ENCODE data around the gene GGACT. TPM values are rescaled to one million over a fixed set of nuclear protein-coding genes. Genes with fewer than 3 reads are reported as not detected.

Gene GGACT
- total RNA-seq, 2 donors from 2014 or later, result 2.7 to 6.6 TPM

DNA sequence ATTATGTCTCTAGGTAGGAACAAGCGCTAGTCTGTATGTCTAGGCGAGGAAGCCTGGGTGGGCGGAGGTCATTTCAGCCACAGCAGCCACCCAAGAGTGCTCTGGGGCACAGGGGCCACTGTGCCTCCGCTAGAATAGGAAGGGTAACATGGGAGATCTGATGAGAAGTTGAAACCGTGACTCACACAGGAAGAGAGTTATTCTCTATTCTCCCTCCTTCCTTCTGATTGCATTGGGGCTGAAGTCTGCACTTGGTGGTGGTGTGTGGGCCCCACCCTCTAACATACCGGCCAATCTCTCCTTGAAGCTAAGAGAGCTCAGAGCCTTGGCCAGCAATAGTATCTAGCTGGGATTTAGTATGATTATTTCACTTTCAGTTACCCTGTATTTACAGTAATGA is 20.3 kb upstream of the GGACT start:
- no peaks in the 10 kb centered on the region for H3K9me3 ChIP-seq (ENCODE audit: control insufficient read depth, low read length)
- no peak overlapping the region for H3K4me3 ChIP-seq (ENCODE audit: low read length)
- TF ChIP-seq, protein P1, sequence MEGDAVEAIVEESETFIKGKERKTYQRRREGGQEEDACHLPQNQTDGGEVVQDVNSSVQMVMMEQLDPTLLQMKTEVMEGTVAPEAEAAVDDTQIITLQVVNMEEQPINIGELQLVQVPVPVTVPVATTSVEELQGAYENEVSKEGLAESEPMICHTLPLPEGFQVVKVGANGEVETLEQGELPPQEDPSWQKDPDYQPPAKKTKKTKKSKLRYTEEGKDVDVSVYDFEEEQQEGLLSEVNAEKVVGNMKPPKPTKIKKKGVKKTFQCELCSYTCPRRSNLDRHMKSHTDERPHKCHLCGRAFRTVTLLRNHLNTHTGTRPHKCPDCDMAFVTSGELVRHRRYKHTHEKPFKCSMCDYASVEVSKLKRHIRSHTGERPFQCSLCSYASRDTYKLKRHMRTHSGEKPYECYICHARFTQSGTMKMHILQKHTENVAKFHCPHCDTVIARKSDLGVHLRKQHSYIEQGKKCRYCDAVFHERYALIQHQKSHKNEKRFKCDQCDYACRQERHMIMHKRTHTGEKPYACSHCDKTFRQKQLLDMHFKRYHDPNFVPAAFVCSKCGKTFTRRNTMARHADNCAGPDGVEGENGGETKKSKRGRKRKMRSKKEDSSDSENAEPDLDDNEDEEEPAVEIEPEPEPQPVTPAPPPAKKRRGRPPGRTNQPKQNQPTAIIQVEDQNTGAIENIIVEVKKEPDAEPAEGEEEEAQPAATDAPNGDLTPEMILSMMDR (conservative IDR thresholded peaks at IDR 0.05), result no peak
- H3K36me3 Mint-ChIP-seq (ENCODE audit: low read depth), result peaks cover 18% of the 10 kb centered on the region
- no peaks in the 10 kb centered on the region for H3K4me1 ChIP-seq (ENCODE audit: control insufficient read depth, insufficient read depth, low read length)
- no peak overlapping the region for H3K27ac Mint-ChIP-seq
- no peaks in the 10 kb centered on the region for H3K9me3 Mint-ChIP-seq
- no peaks in the 10 kb centered on the region for H3K4me1 Mint-ChIP-seq
- no peak for DNase-seq
- 94 to 98% methylated on average over 5 to 6 of the region's 6 CpGs for WGBS, 2 experiments (ENCODE audit: insufficient coverage in 1 of 2, insufficient read length in 1 of 2)
- H3K36me3 ChIP-seq (ENCODE audit: control insufficient read depth, insufficient read depth, low read length), result peaks cover 8% of the 10 kb centered on the region
- H3K27ac ChIP-seq (ENCODE audit: low read depth, low read length), result no peak overlapping the region
- no peak overlapping the region for H3K4me3 Mint-ChIP-seq
- no peaks in the 10 kb centered on the region for H3K27me3 Mint-ChIP-seq (ENCODE audit: insufficient read depth)
- H3K27me3 ChIP-seq (ENCODE audit: control insufficient read depth, insufficient read depth, low read length, poor library complexity, severe bottlenecking), result no peaks in the 10 kb centered on the region
- H3K9ac ChIP-seq (ENCODE audit: extremely low read depth, low read length, poor library complexity, severe bottlenecking), result no peak overlapping the region

DNA sequence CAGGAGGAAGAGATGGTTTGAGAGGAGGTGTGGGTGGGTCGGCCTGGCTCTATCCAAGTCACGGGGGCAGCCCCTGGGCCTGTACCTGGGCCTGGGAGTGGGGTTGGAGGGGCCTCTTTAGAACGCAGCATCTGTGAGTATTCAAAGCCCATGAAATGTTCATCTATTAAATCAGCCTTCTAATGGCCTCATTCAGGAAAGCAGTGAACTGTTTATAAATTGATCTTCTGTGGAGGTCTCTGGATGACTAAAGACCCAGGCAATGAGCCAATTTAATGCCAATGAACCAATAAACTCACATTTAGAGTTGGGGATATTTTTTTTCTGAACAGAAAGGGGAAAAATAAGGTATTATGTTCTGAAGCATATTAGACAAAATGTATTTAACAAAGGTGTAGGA is 19.9 kb upstream of the GGACT start:
- no peaks in the 10 kb centered on the region for H3K27me3 ChIP-seq (ENCODE audit: control insufficient read depth, insufficient read depth, low read length, poor library complexity, severe bottlenecking)
- H3K27ac ChIP-seq (ENCODE audit: low read depth, low read length), result no peak overlapping the region
- DNase-seq, result no peak
- H3K4me1 ChIP-seq (ENCODE audit: control insufficient read depth, insufficient read depth, low read length), result no peaks in the 10 kb centered on the region
- no peak overlapping the region for H3K4me3 Mint-ChIP-seq
- no peak overlapping the region for H3K27ac Mint-ChIP-seq
- TF ChIP-seq, protein P1 (conservative IDR thresholded peaks at IDR 0.05), result no peak
- H3K4me1 Mint-ChIP-seq, result no peaks in the 10 kb centered on the region
- H3K36me3 ChIP-seq (ENCODE audit: control insufficient read depth, insufficient read depth, low read length), result peaks cover 8% of the 10 kb centered on the region
- no peaks in the 10 kb centered on the region for H3K27me3 Mint-ChIP-seq (ENCODE audit: insufficient read depth)
- 91 to 93% methylated on average over 2 to 3 of the region's 3 CpGs for WGBS, 2 experiments (ENCODE audit: insufficient coverage in 1 of 2, insufficient read length in 1 of 2)
- H3K36me3 Mint-ChIP-seq (ENCODE audit: low read depth), result peaks cover 20% of the 10 kb centered on the region
- H3K9ac ChIP-seq (ENCODE audit: extremely low read depth, low read length, poor library complexity, severe bottlenecking), result no peak overlapping the region
- H3K9me3 Mint-ChIP-seq, result no peaks in the 10 kb centered on the region
- no peaks in the 10 kb centered on the region for H3K9me3 ChIP-seq (ENCODE audit: control insufficient read depth, low read length)
- H3K4me3 ChIP-seq (ENCODE audit: low read length), result no peak overlapping the region

DNA sequence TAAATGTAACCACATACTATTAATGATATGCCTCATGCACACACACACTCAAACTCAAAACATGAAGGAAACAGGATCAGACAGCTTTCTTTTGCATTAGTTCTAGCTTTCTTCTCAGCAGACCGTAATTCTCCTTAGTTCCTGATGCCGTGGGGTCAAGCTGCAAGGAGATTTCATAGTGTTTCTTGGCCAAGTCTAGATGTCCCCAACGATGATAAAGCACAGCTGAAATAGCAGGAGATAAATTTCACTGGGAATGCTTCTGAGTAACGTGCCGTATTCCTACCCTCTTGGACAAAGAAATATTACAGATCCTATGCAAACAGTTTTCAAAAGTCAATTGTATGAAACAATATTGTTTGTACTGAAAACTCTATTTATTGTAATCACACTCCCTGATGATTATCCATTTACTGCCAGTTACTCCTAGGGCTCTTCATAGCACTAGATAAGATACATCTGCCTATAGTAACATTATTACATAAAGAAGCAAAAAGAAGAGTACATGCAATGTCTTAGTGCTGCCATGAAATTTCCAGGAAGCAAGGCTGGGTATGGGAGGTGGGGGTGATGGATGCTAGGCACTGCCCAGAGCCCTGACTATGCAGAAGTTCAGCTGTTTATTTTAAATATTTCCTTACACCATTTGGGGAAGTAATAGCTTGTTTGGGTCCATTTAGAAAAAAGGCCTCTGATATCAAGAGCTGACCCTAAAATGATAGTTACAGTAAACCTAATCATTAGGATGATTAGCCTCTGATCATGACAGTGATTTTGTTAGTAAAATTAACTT is 16.5 kb upstream of the GGACT start:
- Histone ChIP-seq H3K27me3 (ENCODE audit: control insufficient read depth, insufficient read depth, low read length, poor library complexity, severe bottlenecking) (no peaks in the 10 kb centered on the region), H3K9me3 (ENCODE audit: control insufficient read depth, low read length) (no peaks in the 10 kb centered on the region), H3K4me1 (ENCODE audit: control insufficient read depth, insufficient read depth, low read length) (no peaks in the 10 kb centered on the region), H3K9ac (ENCODE audit: extremely low read depth, low read length, poor library complexity, severe bottlenecking) (no peak overlapping the region), H3K4me3 (ENCODE audit: low read length) (no peak overlapping the region), H3K27ac (ENCODE audit: low read depth, low read length) (no peak overlapping the region), H3K36me3 (ENCODE audit: control insufficient read depth, insufficient read depth, low read length) (no peaks in the 10 kb centered on the region)
- WGBS, 2 experiments (ENCODE audit: insufficient coverage in 1 of 2, insufficient read length in 1 of 2), result 93 to 95% methylated on average over 3 to 5 of the region's 5 CpGs
- Mint-ChIP-seq H3K4me3 (no peak overlapping the region), H3K4me1 (peaks cover 4% of the 10 kb centered on the region), H3K27me3 (ENCODE audit: insufficient read depth) (no peaks in the 10 kb centered on the region), H3K27ac (no peak overlapping the region), H3K9me3 (no peaks in the 10 kb centered on the region), H3K36me3 (ENCODE audit: low read depth) (peaks cover 14% of the 10 kb centered on the region)
- no peak for DNase-seq
- TF ChIP-seq, protein P1 (conservative IDR thresholded peaks at IDR 0.05), result no peak

All from endodermal cell (in vitro differentiated cells).